K562 (cell line): ENCODE results near the gene CARF. TPM values are rescaled to one million over a fixed set of nuclear protein-coding genes. Genes with fewer than 3 reads are reported as not detected.

ENCODE experiments used
- ATAC-seq: fragments of 200-7000 bp; cut with Tn5 transposase; 3 replicates; pipeline ENCODE4 v1.9.1; 2020; ENCODE audit warnings: moderate library complexity
- BruUV-seq: library from RNA; stranded (reverse); fragments of 400-500 nt; replicated peaks from 2 replicates; lab custom pipeline; 2021; lab: Mats Ljungman, UMichigan
- CTCF ChIA-PET: fragments of 300-600 bp; formaldehyde crosslinking; extraction: SDS; loops from one replicate; lab custom pipeline; 2021; ENCODE audit warnings: low intra/inter-chr PET ratio; lab: Yijun Ruan, JAX
- POLR2A ChIA-PET: fragments of 300-600, 350-650 bp; sonication (Branson Sonifier 250); formaldehyde crosslinking; extraction: SDS; loops from one replicate; lab custom pipeline; 2021; ENCODE audit warnings: antibody characterized with exemption, inconsistent platforms; lab: Yijun Ruan, JAX
- DNase-seq, 4 experiments: peaks; one replicate each; pipeline versions ENCODE4 v3.0.0 to v3.0.0-alpha.2; 2011 to 2018; ENCODE audit warnings: low spot score in 3 of 4, mixed read lengths in 3 of 4; ENCODE audit errors: extremely low read depth in 1 of 4
- FAIRE-seq: peaks from 2 replicates; lab custom pipeline; 2011; peaks lifted over from hg19 to GRCh38; lab: Jason Lieb, UNC
- H2AFZ ChIP-seq: 2 replicates; pipeline ENCODE4 v1.6.0; 2011; ENCODE audit warnings: low read depth, low read length, control low read depth, inconsistent platforms
- H3K27ac ChIP-seq: fragments of 200-600 bp; 3 replicates; pipeline ENCODE4 v1.8.0; 2011; ENCODE audit warnings: low read depth, mild to moderate bottlenecking, control low read depth, inconsistent platforms, low read length, moderate library complexity, mixed read lengths; ENCODE audit errors: extremely low read depth
- H3K27me3 ChIP-seq, 2 experiments: fragments of 300-600 bp in 1 of 2; 2 replicates in 1 of 2; 3 replicates in 1 of 2; pipeline versions ENCODE4 v1.6.0 to v1.8.0; 2011; ENCODE audit warnings: inconsistent platforms in 2 of 2, low read length in 2 of 2, mild to moderate bottlenecking in 1 of 2, mixed read lengths in 1 of 2, moderate library complexity in 1 of 2; ENCODE audit not compliant: control insufficient read depth in 2 of 2, insufficient read depth in 2 of 2
- H3K36me3 ChIP-seq: fragments of 300-600 bp; 3 replicates; pipeline ENCODE4 v1.8.0; 2011; ENCODE audit warnings: mild to moderate bottlenecking, low read length, inconsistent platforms; ENCODE audit not compliant: control insufficient read depth, insufficient read depth
- H3K4me1 ChIP-seq, 2 experiments: fragments of 200-600 bp in 1 of 2; replicated peaks in 1 of 2; 2 replicates in 1 of 2; 3 replicates in 1 of 2; pipeline versions ENCODE4 v1.5.1 to v1.8.0; 2011; ENCODE audit warnings: inconsistent platforms in 2 of 2, low read length in 2 of 2, mild to moderate bottlenecking in 1 of 2, mixed read lengths in 1 of 2, moderate library complexity in 1 of 2; ENCODE audit not compliant: control insufficient read depth in 2 of 2, insufficient read depth in 2 of 2
- H3K4me2 ChIP-seq: 2 replicates; pipeline ENCODE4 v1.6.1; 2011; ENCODE audit warnings: low read length, control low read depth, inconsistent platforms, mixed read lengths; ENCODE audit not compliant: insufficient read depth
- H3K4me3 ChIP-seq: fragments of 200-600 bp; sonication (generic), shearing (Covaris generic); 2 replicates; pipeline ENCODE4 v1.5.1; 2016; ENCODE audit warnings: control low read depth, inconsistent platforms
- H3K79me2 ChIP-seq: fragments of 200-600 bp; 3 replicates; pipeline ENCODE4 v1.8.0; 2011; ENCODE audit warnings: low read length, inconsistent platforms; ENCODE audit not compliant: control insufficient read depth, insufficient read depth
- H3K9ac ChIP-seq, 2 experiments: 2 replicates each; pipeline versions ENCODE4 v1.6.0 to v1.6.1; 2011; ENCODE audit warnings: low read depth in 2 of 2, low read length in 2 of 2, control low read depth in 1 of 2, inconsistent platforms in 1 of 2, mild to moderate bottlenecking in 1 of 2, mixed read lengths in 1 of 2; ENCODE audit not compliant: insufficient read depth in 1 of 2
- H3K9me1 ChIP-seq: one replicate; pipeline ENCODE4 v1.6.0; 2011; ENCODE audit warnings: inconsistent platforms, mild to moderate bottlenecking, low read length, moderate library complexity; ENCODE audit not compliant: control insufficient read depth, insufficient read depth
- H3K9me3 ChIP-seq: replicated peaks from 2 replicates; pipeline ENCODE4 v1.5.1; 2011; ENCODE audit warnings: low read depth, low read length, inconsistent platforms; ENCODE audit not compliant: control insufficient read depth, insufficient read depth
- H4K20me1 ChIP-seq: replicated peaks from 2 replicates; pipeline ENCODE4 v1.6.1; 2011; ENCODE audit warnings: low read length, inconsistent platforms, mixed read lengths; ENCODE audit not compliant: control insufficient read depth, insufficient read depth
- CXXC5 ChIP-seq: fragments of 250-450 bp; sonication (Bioruptor Pico); IDR thresholded peaks from 2 replicates; pipeline ENCODE4 v1.8.0; 2022; ENCODE audit warnings: inconsistent platforms, mild to moderate bottlenecking, moderate library complexity
- FOXM1 ChIP-seq, 2 experiments: fragments of 450-650 bp in 1 of 2; sonication (generic) in 1 of 2; formaldehyde crosslinking in 1 of 2; IDR thresholded peaks; 2 replicates each; pipeline versions ENCODE4 v1.6.1 to v1.9.0; 2017 to 2022; ENCODE audit warnings: low read depth in 2 of 2, mild to moderate bottlenecking in 2 of 2, missing genetic modification reagents in 1 of 2, moderate library complexity in 1 of 2
- FUS ChIP-seq: fragments of 200-400 bp; formaldehyde crosslinking; optimal IDR thresholded peaks from 2 replicates; pipeline ENCODE3; 2017; ENCODE audit warnings: low read depth, low read length
- KDM1A ChIP-seq, 2 experiments: fragments of 450-650 bp; IDR thresholded peaks; 2 replicates each; pipeline ENCODE4 v1.6.1; 2016; ENCODE audit warnings: mild to moderate bottlenecking in 2 of 2
- LEF1 ChIP-seq: fragments of 450-650 bp; IDR thresholded peaks from 2 replicates; pipeline ENCODE4 v1.6.1; 2016; ENCODE audit warnings: mild to moderate bottlenecking
- MAFF ChIP-seq: IDR thresholded peaks from 2 replicates; pipeline ENCODE4 v1.6.1; 2012; ENCODE audit warnings: low read length, improper control_type of control experiment
- MEF2D ChIP-seq: conservative IDR thresholded peaks from 2 replicates; pipeline ENCODE4 v1.6.1; 2016; ENCODE audit warnings: low read depth, missing genetic modification characterization, missing compliant biosample characterization
- NFYB ChIP-seq: IDR thresholded peaks from 2 replicates; pipeline ENCODE4 v1.6.1; 2011; ENCODE audit warnings: mild to moderate bottlenecking, moderate library complexity; ENCODE audit not compliant: insufficient read length; ENCODE audit errors: extremely low read depth
- RCOR1 ChIP-seq, 2 experiments: IDR thresholded peaks; 2 replicates each; pipeline ENCODE4 v1.6.1; 2012; ENCODE audit warnings: low read depth in 2 of 2, low read length in 2 of 2, borderline replicate concordance in 1 of 2, improper control_type of control experiment in 1 of 2
- SOX6 ChIP-seq: fragments of 450-650 bp; IDR thresholded peaks from 2 replicates; pipeline ENCODE4 v1.6.1; 2014; ENCODE audit warnings: mild to moderate bottlenecking
- ZNF445 ChIP-seq: fragments of 250-450 bp; sonication (Bioruptor Pico); IDR thresholded peaks from 2 replicates; pipeline ENCODE4 v1.4.0; 2020; ENCODE audit warnings: low read depth, mild to moderate bottlenecking, moderate library complexity
- WGBS: fragments of 100-300 bp; shearing (Covaris generic); methylation state at CpG from one replicate; pipeline ENCODE4 v1.1.6; 2016; ENCODE audit warnings: low coverage, mixed read lengths; ENCODE audit not compliant: insufficient coverage; ENCODE audit errors: missing lambda C conversion rate; 5-methylcytosine and 5-hydroxymethylcytosine counted together
- in situ Hi-C: fragments of 300-500 bp; cut with MboI; formaldehyde crosslinking; loops from 4 replicates; pipeline ENCODE4 v1.15.0; 2018; ENCODE audit warnings: inconsistent platforms, mixed read lengths
- intact Hi-C: fragments of 100-400 bp; cut with micrococcal nuclease; formaldehyde crosslinking; loops from 2 replicates; pipeline ENCODE4 v1.14.2; 2022
- polyA plus RNA-seq, 8 experiments: library from polyadenylated mRNA; depleted of rRNA in 4 of 8; stranded (reverse) in 5 of 8; unstranded in 3 of 8; fragments of >200 nt; fragmentation: Nextera tagmentation in 2 of 8; fragmentation: Illumina TruSeq in 1 of 8; extraction: Ambion mirVana in 2 of 8; extraction: Trizol in 1 of 8; gene quantifications; 2 replicates each; pipeline versions ENCODE4 v1.2.1 to v1.2.3, GENCODE V29; 2011 to 2014; ENCODE audit warnings: inconsistent platforms in 1 of 8, missing spikeins in 1 of 8
- total RNA-seq, 7 experiments: library from RNA; depleted of rRNA in 6 of 7; stranded (reverse); fragments of >200 nt in 6 of 7; fragmentation: Illumina TruSeq in 2 of 7; extraction: Trizol in 2 of 7; gene quantifications; 2 replicates each; pipeline versions ENCODE4 v1.2.1 to v1.2.3, GENCODE V29; 2011 to 2021; ENCODE audit warnings: low replicate concordance in 1 of 7
- TF ChIP-seq, protein P1 (sequence below): IDR thresholded peaks from 2 replicates; pipeline ENCODE4 v1.6.1; 2016; ENCODE audit warnings: missing genetic modification characterization, missing compliant biosample characterization
- TF ChIP-seq, protein P2 (sequence below): fragments of 250-450 bp; sonication (Bioruptor Pico); IDR thresholded peaks from 2 replicates; pipeline ENCODE4 v1.4.0; 2020; ENCODE audit warnings: mild to moderate bottlenecking, moderate library complexity
- TF ChIP-seq, protein P3 (sequence below): fragments of 250-450 bp; sonication (Bioruptor Pico); IDR thresholded peaks from 2 replicates; pipeline ENCODE4 v1.4.0; 2020
- TF ChIP-seq, protein P4 (sequence below), 2 experiments: IDR thresholded peaks; 2 replicates each; pipeline ENCODE4 v1.6.1; 2011; ENCODE audit warnings: borderline replicate concordance in 1 of 2, control low read depth in 1 of 2, low read depth in 1 of 2, low read length in 1 of 2, mild to moderate bottlenecking in 1 of 2, mixed read lengths in 1 of 2, moderate library complexity in 1 of 2; ENCODE audit not compliant: insufficient read depth in 1 of 2, insufficient read length in 1 of 2, poor library complexity in 1 of 2, severe bottlenecking in 1 of 2; ENCODE audit errors: extremely low read depth in 1 of 2

Gene CARF
- total and polyA plus RNA-seq, 9 of the 15 experiments (the other 6 are each of a cell fraction or from before 2014, with no cell fraction given), result 0.31 to 4.2 (median 1.2) TPM

DNA sequence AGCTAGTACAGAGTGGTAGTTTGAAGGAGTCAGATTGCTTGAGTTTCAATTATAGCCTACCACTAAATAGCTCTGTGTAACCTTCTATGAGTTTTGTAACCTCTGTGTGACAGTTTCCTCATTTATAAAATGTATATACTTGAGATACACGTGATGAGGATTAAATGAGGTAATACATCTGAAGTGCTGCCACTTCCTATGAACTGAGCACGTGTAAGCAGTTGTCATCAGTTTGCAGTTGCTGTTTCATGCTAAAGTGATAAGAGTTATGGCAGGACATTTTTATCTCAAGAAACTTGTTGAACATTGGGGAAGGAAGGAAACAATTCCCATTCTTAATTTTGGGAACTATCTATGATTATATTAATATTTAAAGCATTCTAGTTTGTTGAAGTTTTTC is 38.5 kb downstream of the CARF start (continued):
- TF ChIP-seq, protein P1, sequence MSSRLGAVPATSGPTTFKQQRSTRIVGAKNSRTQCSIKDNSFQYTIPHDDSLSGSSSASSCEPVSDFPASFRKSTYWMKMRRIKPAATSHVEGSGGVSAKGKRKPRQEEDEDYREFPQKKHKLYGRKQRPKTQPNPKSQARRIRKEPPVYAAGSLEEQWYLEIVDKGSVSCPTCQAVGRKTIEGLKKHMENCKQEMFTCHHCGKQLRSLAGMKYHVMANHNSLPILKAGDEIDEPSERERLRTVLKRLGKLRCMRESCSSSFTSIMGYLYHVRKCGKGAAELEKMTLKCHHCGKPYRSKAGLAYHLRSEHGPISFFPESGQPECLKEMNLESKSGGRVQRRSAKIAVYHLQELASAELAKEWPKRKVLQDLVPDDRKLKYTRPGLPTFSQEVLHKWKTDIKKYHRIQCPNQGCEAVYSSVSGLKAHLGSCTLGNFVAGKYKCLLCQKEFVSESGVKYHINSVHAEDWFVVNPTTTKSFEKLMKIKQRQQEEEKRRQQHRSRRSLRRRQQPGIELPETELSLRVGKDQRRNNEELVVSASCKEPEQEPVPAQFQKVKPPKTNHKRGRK (tag), result no peak
- TF ChIP-seq SOX6 (peak; percentile 85), NFYB (no peak), CXXC5 (CRISPR knock-in tag) (peak; percentile 35; the same call in 1 of the 2 replicates), LEF1 (peak; percentile 77), RCOR1 (IDR thresholded peaks at IDR 0.05; ENCODE audit: borderline replicate concordance in 1 of 2, low read depth in 2 of 2, low read length in 2 of 2) (peak in 1 of 2 experiments; percentile 55; a peak in 1 of 4 replicates), KDM1A (IDR thresholded peaks at IDR 0.05) (peak in 1 of 2 experiments; percentile 45; a peak in 1 of 4 replicates), FOXM1 (IDR thresholded peaks at IDR 0.05; ENCODE audit: low read depth) (peak; percentile 58), FOXM1 (CRISPR knock-in tag; IDR thresholded peaks at IDR 0.05; ENCODE audit: low read depth) (no peak)

DNA sequence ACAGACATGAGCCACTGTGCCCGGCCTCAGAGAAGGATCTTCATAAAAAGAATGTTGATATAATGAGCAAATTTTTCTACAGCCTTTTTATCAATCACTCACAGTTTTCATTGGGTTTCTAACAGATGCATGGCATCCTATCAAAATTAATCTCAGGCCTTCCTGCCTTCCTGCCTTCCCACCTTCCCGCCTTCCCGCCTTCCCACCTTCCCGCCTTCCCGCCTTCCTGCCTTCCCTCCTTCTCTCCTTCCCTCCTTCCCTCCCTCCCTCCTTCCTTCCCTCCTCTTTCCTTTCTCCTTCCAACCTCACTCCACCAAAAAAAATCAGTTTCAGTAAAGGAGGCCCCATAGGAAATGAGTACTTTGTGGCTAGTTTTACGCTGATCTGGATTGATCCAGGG is 48.4 kb downstream of the CARF start:
- DNase-seq, result no peak
- TF ChIP-seq MAFF (no peak), MEF2D (tag) (no peak), ZNF445 (CRISPR knock-in tag) (no peak), FUS (no peak)
- TF ChIP-seq, protein P2, sequence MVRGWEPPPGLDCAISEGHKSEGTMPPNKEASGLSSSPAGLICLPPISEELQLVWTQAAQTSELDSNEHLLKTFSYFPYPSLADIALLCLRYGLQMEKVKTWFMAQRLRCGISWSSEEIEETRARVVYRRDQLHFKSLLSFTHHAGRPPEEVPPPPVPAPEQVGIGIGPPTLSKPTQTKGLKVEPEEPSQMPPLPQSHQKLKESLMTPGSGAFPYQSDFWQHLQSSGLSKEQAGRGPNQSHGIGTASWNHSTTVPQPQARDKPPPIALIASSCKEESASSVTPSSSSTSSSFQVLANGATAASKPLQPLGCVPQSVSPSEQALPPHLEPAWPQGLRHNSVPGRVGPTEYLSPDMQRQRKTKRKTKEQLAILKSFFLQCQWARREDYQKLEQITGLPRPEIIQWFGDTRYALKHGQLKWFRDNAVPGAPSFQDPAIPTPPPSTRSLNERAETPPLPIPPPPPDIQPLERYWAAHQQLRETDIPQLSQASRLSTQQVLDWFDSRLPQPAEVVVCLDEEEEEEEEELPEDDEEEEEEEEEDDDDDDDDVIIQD, result no peak
- TF ChIP-seq, protein P3, sequence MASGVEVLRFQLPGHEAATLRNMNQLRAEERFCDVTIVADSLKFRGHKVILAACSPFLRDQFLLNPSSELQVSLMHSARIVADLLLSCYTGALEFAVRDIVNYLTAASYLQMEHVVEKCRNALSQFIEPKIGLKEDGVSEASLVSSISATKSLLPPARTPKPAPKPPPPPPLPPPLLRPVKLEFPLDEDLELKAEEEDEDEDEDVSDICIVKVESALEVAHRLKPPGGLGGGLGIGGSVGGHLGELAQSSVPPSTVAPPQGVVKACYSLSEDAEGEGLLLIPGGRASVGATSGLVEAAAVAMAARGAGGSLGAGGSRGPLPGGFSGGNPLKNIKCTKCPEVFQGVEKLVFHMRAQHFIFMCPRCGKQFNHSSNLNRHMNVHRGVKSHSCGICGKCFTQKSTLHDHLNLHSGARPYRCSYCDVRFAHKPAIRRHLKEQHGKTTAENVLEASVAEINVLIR (CRISPR knock-in tag), result no peak
- TF ChIP-seq, protein P4, sequence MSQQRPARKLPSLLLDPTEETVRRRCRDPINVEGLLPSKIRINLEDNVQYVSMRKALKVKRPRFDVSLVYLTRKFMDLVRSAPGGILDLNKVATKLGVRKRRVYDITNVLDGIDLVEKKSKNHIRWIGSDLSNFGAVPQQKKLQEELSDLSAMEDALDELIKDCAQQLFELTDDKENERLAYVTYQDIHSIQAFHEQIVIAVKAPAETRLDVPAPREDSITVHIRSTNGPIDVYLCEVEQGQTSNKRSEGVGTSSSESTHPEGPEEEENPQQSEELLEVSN (IDR thresholded peaks at IDR 0.05; ENCODE audit: borderline replicate concordance in 1 of 2, extremely low read depth in 1 of 2, insufficient read depth in 1 of 2, insufficient read length in 1 of 2, low read depth in 1 of 2, low read length in 1 of 2, poor library complexity in 1 of 2, severe bottlenecking in 1 of 2), result peak in 1 of 2 experiments; percentile 16

More for the DNA sequence above, 48.4 kb downstream of the CARF start:
- Histone ChIP-seq H3K36me3 (no peaks in the 10 kb centered on the region), H3K27me3 (no peaks in the 10 kb centered on the region), H4K20me1 (no peaks in the 10 kb centered on the region), H3K4me1 (peaks cover 0 to 3% of the 10 kb centered on the region in 2 experiments; a peak in 1 of 5 replicates), H2AFZ (no peak overlapping the region), H3K9ac (no peak overlapping the region), H3K79me2 (no peaks in the 10 kb centered on the region), H3K4me2 (no peak overlapping the region), H3K27ac (no peak overlapping the region), H3K9me1 (no peaks in the 10 kb centered on the region), H3K4me3 (no peak overlapping the region), H3K9me3 (peaks cover 2% of the 10 kb centered on the region; the same call in 1 of the 2 replicates)
- in situ Hi-C loops, result no loop called here
- ATAC-seq, result no peak
- POLR2A ChIA-PET, result no interaction called here
- intact Hi-C loops, result no loop called here
- BruUV-seq, result no TSS peak
- 86% methylated on average over 2 of the region's 6 CpGs for WGBS
- CTCF ChIA-PET, result no interaction called here
- no peak for FAIRE-seq
